ENCODE results near the gene SLC35F5.

- TF ChIP-seq NBN (IDR thresholded peaks at IDR 0.05) (no peak), CTCF (IDR thresholded peaks at IDR 0.05 in 2 of 3, conservative IDR thresholded peaks at IDR 0.05 in 1 of 3; ENCODE audit: control insufficient read depth in 2 of 3, extremely low read depth in 1 of 3, insufficient read depth in 1 of 3, low read depth in 3 of 3, low read length in 3 of 3) (no peak), RCOR1 (conservative IDR thresholded peaks at IDR 0.05; ENCODE audit: low read depth, low read length) (no peak), CHD2 (IDR thresholded peaks at IDR 0.05; ENCODE audit: borderline replicate concordance, low read depth, low read length) (no peak), PAX8 (IDR thresholded peaks at IDR 0.05) (no peak), CREM (IDR thresholded peaks at IDR 0.05; ENCODE audit: low read depth) (no peak), ZZZ3 (IDR thresholded peaks at IDR 0.05; ENCODE audit: control insufficient read depth, insufficient read length, low read depth) (no peak), TAF1 (IDR thresholded peaks at IDR 0.05; ENCODE audit: borderline replicate concordance, low read depth, low read length) (no peak)
Observed at GRCh38 chr2:113757138-113757657, 756 bp upstream of the SLC35F5 start.

All from GM12878 (cell line).